ENCODE measurements around the gene SERPINB2. TPM values are rescaled to one million over a fixed set of nuclear protein-coding genes. Genes with fewer than 3 reads are reported as not detected.
"Not testable (repeated sequence)": the region's sequence is repeated elsewhere in the genome, so short reads cannot be mapped to it uniquely, and the experiment has no call there.

The SERPINB2 gene
- total and polyA plus RNA-seq, 2 experiments from 2014 or later: not detected

- no peaks in the 10 kb centered on the region for H3K9me3 ChIP-seq (ENCODE audit: low read depth)
- TF ChIP-seq CTCF (IDR thresholded peaks at IDR 0.05; ENCODE audit: low read depth, low read length): no peak
- no peaks in the 10 kb centered on the region for H3K36me3 ChIP-seq
- no peak overlapping the region for H3K4me3 ChIP-seq
- H3K4me1 ChIP-seq (ENCODE audit: low read depth): no peaks in the 10 kb centered on the region
- H3K27me3 ChIP-seq: no peaks in the 10 kb centered on the region
- H3K27ac ChIP-seq: no peak overlapping the region
- no peak for DNase-seq (ENCODE audit: low read depth in 1 of 2, low spot score in 1 of 2)
These were observed 22.4 kb downstream of the SERPINB2 start for GRCh38 chr18:63909870-63910269.

GRCh38 chr18:63917817-63918216 is 30.3 kb downstream of the SERPINB2 start:
- no peaks in the 10 kb centered on the region for H3K4me1 ChIP-seq (ENCODE audit: low read depth)
- H3K36me3 ChIP-seq: no peaks in the 10 kb centered on the region

GRCh38 chr18:63922049-63922448 is 34.5 kb downstream of the SERPINB2 start:
- TF ChIP-seq CTCF (IDR thresholded peaks at IDR 0.05; ENCODE audit: low read depth, low read length): no peak
- no peak overlapping the region for H3K4me3 ChIP-seq
- H3K36me3 ChIP-seq: no peaks in the 10 kb centered on the region
- no peaks in the 10 kb centered on the region for H3K4me1 ChIP-seq (ENCODE audit: low read depth)
- H3K27ac ChIP-seq: no peak overlapping the region
- no peaks in the 10 kb centered on the region for H3K9me3 ChIP-seq (ENCODE audit: low read depth)
- H3K27me3 ChIP-seq: no peaks in the 10 kb centered on the region
- no peak for DNase-seq (ENCODE audit: low read depth in 1 of 2, low spot score in 1 of 2)

More at GRCh38 chr18:63917817-63918216, 30.3 kb downstream of the SERPINB2 start:
- no peaks in the 10 kb centered on the region for H3K27me3 ChIP-seq
- no peaks in the 10 kb centered on the region for H3K9me3 ChIP-seq (ENCODE audit: low read depth)
- H3K27ac ChIP-seq: no peak overlapping the region
- no peak overlapping the region for H3K4me3 ChIP-seq
- no peak for TF ChIP-seq CTCF (IDR thresholded peaks at IDR 0.05; ENCODE audit: low read depth, low read length)
- DNase-seq (ENCODE audit: low read depth in 1 of 2, low spot score in 1 of 2): peak in 1 of 2 donors; percentile 25

GRCh38 chr18:63924551-63924950 is 37.0 kb downstream of the SERPINB2 start:
- peak in 1 of 2 donors; percentile 31 for DNase-seq (ENCODE audit: low read depth in 1 of 2, low spot score in 1 of 2)
- H3K9me3 ChIP-seq (ENCODE audit: low read depth): no peaks in the 10 kb centered on the region
- TF ChIP-seq CTCF (IDR thresholded peaks at IDR 0.05; ENCODE audit: low read depth, low read length): no peak
- no peaks in the 10 kb centered on the region for H3K36me3 ChIP-seq
- H3K4me1 ChIP-seq (ENCODE audit: low read depth): no peaks in the 10 kb centered on the region
- H3K27ac ChIP-seq: no peak overlapping the region
- no peaks in the 10 kb centered on the region for H3K27me3 ChIP-seq
- H3K4me3 ChIP-seq: no peak overlapping the region

- TF ChIP-seq CTCF (IDR thresholded peaks at IDR 0.05; ENCODE audit: low read depth, low read length): no peak
- Histone ChIP-seq H3K27ac (no peak overlapping the region), H3K27me3 (peaks cover 3% of the 10 kb centered on the region), H3K4me1 (ENCODE audit: low read depth) (no peaks in the 10 kb centered on the region), H3K4me3 (no peak overlapping the region), H3K36me3 (no peaks in the 10 kb centered on the region), H3K9me3 (ENCODE audit: low read depth) (no peaks in the 10 kb centered on the region)
- no peak for DNase-seq (ENCODE audit: low read depth in 1 of 2, low spot score in 1 of 2)
These were observed 40.8 kb downstream of the SERPINB2 start for GRCh38 chr18:63928331-63928730.

- H3K4me3 ChIP-seq; H3K27me3 ChIP-seq; DNase-seq (ENCODE audit: low read depth in 1 of 2, low spot score in 1 of 2); H3K4me1 ChIP-seq (ENCODE audit: low read depth); H3K27ac ChIP-seq; H3K9me3 ChIP-seq (ENCODE audit: low read depth); H3K36me3 ChIP-seq: not testable (repeated sequence)
These were observed 41.9 kb downstream of the SERPINB2 start for GRCh38 chr18:63929369-63929768.
